GM18526 (cell line): ENCODE measurements around the gene ZNF438.

Experiments
- POLR2A ChIP-seq: IDR thresholded peaks from 3 replicates; pipeline ENCODE4 v1.6.1; 2011; ENCODE audit not compliant: insufficient read length; ENCODE audit errors: extremely low read depth

The ZNF438 gene

DNA sequence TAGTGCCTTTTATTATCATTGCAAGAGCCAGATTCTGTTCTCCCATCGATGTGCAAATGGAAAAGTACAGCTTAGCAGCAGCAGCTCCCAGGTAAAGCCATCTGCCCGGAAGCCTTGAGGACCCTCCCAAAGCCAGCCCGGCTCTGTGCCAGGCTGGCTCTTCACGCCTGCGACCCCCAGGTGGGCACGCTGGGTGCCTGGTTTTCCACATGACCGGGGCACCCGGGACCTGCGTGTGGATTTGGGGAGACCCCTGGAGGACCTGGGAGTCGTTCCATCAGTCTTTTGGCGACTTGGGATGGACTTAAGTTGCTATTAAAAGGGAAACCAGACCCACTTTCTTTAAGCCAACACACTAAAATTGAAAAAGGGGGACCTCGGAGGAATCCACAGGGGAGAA, 196.5 kb downstream of the ZNF438 start:
- TF ChIP-seq POLR2A = no peak

GRCh38 chr10:30834651-30835050, 197.0 kb downstream of the ZNF438 start:
- no peak for TF ChIP-seq POLR2A

- no peak for TF ChIP-seq POLR2A
Observed at GRCh38 chr10:30834153-30834552, 197.5 kb downstream of the ZNF438 start.

GRCh38 chr10:30833628-30833970, 198.1 kb downstream of the ZNF438 start:
- TF ChIP-seq POLR2A = no peak

DNA sequence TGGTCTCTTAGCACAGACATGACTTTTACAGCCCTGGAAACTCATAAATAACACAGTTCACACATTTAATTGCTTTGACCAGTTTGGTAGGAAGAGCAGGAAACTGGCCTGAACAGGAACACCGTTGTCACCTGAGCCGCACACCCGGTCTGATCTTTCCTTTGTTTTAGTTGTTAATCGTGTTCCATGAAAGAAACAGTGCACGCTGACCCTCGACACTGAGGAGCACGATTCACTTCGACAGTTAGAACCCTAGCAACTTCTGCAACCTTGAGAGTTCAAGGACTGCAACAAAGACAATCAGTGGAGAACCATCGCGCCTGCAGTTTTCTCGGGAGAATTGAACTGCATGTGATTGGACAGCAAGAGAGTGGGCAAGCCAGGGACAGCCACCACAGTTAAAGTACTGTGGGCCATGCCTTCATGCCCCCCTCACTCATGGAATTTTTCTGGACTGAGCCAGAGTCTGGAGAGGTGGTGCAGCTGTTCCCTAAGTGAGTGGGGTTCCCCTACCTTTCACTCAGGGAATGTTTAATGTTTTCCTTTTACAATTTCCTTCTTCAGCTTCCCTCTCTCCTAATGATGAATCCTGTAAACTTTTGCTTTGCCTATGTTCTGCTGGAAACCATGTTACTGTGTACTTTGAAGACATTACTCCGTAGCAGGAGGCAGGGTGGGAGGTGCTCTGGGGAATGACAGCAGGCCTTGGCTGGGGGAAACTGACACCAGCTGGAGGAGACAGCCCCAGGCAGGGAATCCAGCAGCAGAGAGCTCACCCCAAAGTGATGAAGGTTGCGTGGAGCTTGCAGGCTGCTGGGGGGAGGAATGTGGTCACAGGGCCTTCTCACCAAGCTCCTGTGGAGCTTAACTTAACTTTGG, 198.7 kb downstream of the ZNF438 start:
- TF ChIP-seq POLR2A = no peak

DNA sequence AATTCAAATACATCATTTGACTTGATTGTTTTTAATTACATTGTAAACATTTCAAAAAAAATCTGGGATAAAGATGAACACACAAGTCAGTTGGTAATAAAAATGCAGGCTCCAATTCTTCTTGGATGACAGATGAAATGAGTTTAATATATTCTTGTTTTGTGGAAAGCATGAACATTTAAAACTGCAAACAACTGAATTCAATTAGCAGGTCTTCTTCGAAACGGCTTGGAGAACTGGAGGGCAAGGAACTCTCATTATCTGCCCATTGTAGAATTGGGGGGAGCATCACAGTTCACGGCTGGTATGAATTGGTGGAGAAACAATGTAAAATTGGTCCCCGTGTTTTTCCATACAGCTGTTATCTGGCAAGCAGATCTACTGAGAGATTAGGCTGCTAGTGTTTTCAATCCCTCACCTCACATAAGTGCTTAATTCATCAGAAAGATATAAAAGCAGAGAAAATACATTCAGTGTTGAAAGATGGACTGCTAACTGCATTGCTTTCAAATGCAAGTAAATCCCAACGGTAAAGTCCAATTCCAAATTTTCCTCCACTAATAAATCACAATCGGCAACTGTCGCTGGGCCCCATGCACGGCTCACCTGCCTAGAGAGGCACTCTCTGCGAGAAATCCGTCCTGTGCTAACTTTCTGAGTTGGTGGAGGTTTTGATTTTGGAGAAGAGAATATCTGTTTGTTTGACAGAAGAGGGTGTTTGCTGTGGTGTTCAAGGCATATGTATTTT, 199.5 kb downstream of the ZNF438 start:
- no peak for TF ChIP-seq POLR2A

- no peak for TF ChIP-seq POLR2A
Observed at GRCh38 chr10:30831426-30831825, 200.2 kb downstream of the ZNF438 start.

GRCh38 chr10:30830315-30831230, 201.1 kb downstream of the ZNF438 start:
- TF ChIP-seq POLR2A = no peak

DNA sequence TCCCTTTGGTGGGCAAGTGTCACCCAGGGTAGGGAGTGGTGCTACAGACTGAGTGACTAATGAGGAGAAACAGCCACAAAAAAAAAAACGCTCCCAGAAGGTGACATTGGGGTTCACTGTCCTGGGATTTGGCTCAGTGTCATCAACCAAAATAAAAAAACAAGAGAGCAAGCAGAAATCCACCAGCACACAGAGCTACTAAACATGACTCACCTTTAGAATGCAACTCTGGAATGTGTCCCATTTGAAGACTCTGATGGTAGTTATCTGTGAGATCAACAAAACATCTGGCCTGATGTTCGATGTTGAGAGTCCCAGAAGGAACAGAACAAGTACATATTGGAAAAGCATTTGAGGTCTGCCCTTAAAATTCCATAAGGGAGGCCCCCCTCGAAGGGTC, 201.8 kb downstream of the ZNF438 start:
- TF ChIP-seq POLR2A = no peak

GRCh38 chr10:30828680-30829079, 203.0 kb downstream of the ZNF438 start:
- no peak for TF ChIP-seq POLR2A

- TF ChIP-seq POLR2A = no peak
Observed at GRCh38 chr10:30828164-30828563, 203.5 kb downstream of the ZNF438 start.

- TF ChIP-seq POLR2A = no peak
Observed at GRCh38 chr10:30827531-30828120, 204.0 kb downstream of the ZNF438 start.

DNA sequence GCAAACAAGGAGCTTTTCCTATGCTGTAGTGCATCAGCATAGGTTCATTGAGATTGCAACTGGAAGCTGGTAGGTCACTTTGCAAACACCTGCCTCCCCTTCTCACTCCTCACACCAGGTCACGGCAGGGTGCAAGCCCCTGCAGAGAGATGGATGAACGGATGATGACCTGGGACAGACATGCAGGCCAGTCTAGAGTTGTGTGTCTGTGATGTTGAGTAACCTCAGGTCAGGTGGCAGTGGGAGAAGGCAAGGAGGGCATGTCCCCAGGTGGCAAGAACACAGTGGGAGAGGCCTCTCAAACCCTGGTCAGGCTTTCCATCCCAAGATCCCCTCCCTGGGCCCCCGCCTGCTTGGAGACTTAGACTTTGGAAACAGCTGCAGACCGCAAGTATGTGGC, 205.0 kb downstream of the ZNF438 start:
- no peak for TF ChIP-seq POLR2A

DNA sequence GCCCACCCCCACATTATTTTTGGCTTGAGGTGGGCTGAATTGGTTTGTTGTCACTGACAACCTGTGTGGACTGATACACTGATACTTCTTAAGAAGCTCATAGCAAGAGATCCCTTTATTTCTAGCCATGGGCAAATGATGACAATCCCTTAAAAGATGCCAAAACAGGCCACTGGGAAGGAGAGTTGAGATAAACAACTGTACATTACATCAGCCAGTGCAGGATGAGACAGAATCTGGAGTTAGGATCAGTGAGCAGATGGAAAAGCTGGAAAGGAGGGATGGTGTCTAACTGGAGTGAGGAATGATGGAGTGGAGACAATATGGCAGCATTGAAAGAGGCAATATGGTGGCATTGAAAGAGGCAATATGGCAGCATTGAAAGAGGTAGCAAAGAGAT, 206.2 kb downstream of the ZNF438 start:
- no peak for TF ChIP-seq POLR2A

DNA sequence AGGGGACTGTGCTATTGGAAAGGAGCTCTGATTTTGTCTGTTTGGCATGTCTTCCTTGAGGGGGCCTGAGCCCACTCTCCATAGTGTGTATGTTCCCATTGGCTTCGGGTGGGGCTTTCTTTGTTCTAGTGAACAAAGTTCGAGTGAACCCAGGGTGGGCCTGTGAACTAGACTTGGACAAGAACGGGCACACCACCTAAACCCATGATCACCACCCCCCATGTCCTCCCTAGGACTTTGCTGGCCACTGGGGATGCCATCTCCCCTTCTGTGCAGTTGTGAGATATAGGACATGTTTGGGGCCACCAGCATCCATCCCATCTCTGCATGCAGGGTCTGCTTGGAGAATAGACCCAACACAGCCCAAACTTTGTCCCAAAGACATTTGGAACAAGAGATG, 206.6 kb downstream of the ZNF438 start:
- no peak for TF ChIP-seq POLR2A
